ENCODE data around the gene MAN2A1.

GRCh38 chr5:109707531-109707930, 17.8 kb downstream of the MAN2A1 start:
- no peak for TF ChIP-seq ZNF670 (tag by site-specific recombination; IDR thresholded peaks at IDR 0.05; ENCODE audit: low read depth)
- TF ChIP-seq ZNF18 (tag by site-specific recombination; IDR thresholded peaks at IDR 0.05): no peak
- TF ChIP-seq ZNF302 (tag by site-specific recombination; IDR thresholded peaks at IDR 0.05; ENCODE audit: low read depth): no peak
- TF ChIP-seq HOXA7 (CRISPR knock-in tag; IDR thresholded peaks at IDR 0.05; ENCODE audit: borderline replicate concordance): no peak
- no peak for TF ChIP-seq CTCF (tag by site-specific recombination; IDR thresholded peaks at IDR 0.05)
- no peak for TF ChIP-seq ZNF510 (tag by site-specific recombination; IDR thresholded peaks at IDR 0.05; ENCODE audit: insufficient replicate concordance)
- TF ChIP-seq ZNF776 (tag by site-specific recombination; IDR thresholded peaks at IDR 0.05; ENCODE audit: borderline replicate concordance): no peak
